ENCODE data around the gene MYH7B. TPM values are rescaled to one million over a fixed set of nuclear protein-coding genes. Genes with fewer than 3 reads are reported as not detected.

MYH7B gene
- total RNA-seq, 1 donor from 2014 or later = 19.3 TPM

GRCh38 chr20:34942301-34942700 is 13.4 kb upstream of the MYH7B start:
- Histone ChIP-seq H3K27ac (ENCODE audit: low read depth, low read length) (peak overlapping the region; percentile 41), H3K9me3 (ENCODE audit: control insufficient read depth in 3 of 3, low read length in 3 of 3) (no peaks in the 10 kb centered on the region), H3K36me3 (ENCODE audit: control insufficient read depth in 3 of 3, insufficient read depth in 3 of 3, low read length in 3 of 3) (peaks cover 0 to 31% (median 12%) of the 10 kb centered on the region in 3 donors), H3K4me1 (ENCODE audit: control insufficient read depth in 3 of 3, insufficient read depth in 3 of 3, low read length in 3 of 3) (peaks cover 30 to 54% (median 52%) of the 10 kb centered on the region in 3 donors), H3K27me3 (ENCODE audit: control insufficient read depth in 3 of 3, insufficient read depth in 3 of 3, low read length in 3 of 3) (no peaks in the 10 kb centered on the region), H3K4me3 (ENCODE audit: low read length in 3 of 3) (no peak overlapping the region), H3K9ac (ENCODE audit: low read depth in 1 of 3, low read length in 3 of 3) (peak overlapping the region in 1 of 3 donors; percentile 34)

GRCh38 chr20:34943808-34944567 is 11.7 kb upstream of the MYH7B start:
- Histone ChIP-seq H3K27ac (ENCODE audit: low read depth, low read length) (no peak overlapping the region), H3K4me1 (ENCODE audit: control insufficient read depth in 3 of 3, insufficient read depth in 3 of 3, low read length in 3 of 3) (peaks cover 24 to 53% (median 47%) of the 10 kb centered on the region in 3 donors)

GRCh38 chr20:34945315-34946077 is 10.2 kb upstream of the MYH7B start:
- Histone ChIP-seq H3K4me3 (ENCODE audit: low read length in 3 of 3) (no peak overlapping the region), H3K9me3 (ENCODE audit: control insufficient read depth in 3 of 3, low read length in 3 of 3) (no peaks in the 10 kb centered on the region), H3K9ac (ENCODE audit: low read depth in 1 of 3, low read length in 3 of 3) (no peak overlapping the region), H3K27ac (ENCODE audit: low read depth, low read length) (no peak overlapping the region), H3K27me3 (ENCODE audit: control insufficient read depth in 3 of 3, insufficient read depth in 3 of 3, low read length in 3 of 3) (no peaks in the 10 kb centered on the region), H3K4me1 (ENCODE audit: control insufficient read depth in 3 of 3, insufficient read depth in 3 of 3, low read length in 3 of 3) (peaks cover 18 to 42% (median 41%) of the 10 kb centered on the region in 3 donors), H3K36me3 (ENCODE audit: control insufficient read depth in 3 of 3, insufficient read depth in 3 of 3, low read length in 3 of 3) (peaks cover 0 to 36% (median 12%) of the 10 kb centered on the region in 3 donors)

More at GRCh38 chr20:34943808-34944567, 11.7 kb upstream of the MYH7B start:
- Histone ChIP-seq H3K9me3 (ENCODE audit: control insufficient read depth in 3 of 3, low read length in 3 of 3) (no peaks in the 10 kb centered on the region), H3K9ac (ENCODE audit: low read depth in 1 of 3, low read length in 3 of 3) (peak overlapping the region in 1 of 3 donors; percentile 9), H3K36me3 (ENCODE audit: control insufficient read depth in 3 of 3, insufficient read depth in 3 of 3, low read length in 3 of 3) (peaks cover 0 to 30% (median 12%) of the 10 kb centered on the region in 3 donors), H3K27me3 (ENCODE audit: control insufficient read depth in 3 of 3, insufficient read depth in 3 of 3, low read length in 3 of 3) (no peaks in the 10 kb centered on the region), H3K4me3 (ENCODE audit: low read length in 3 of 3) (no peak overlapping the region)

GRCh38 chr20:34946661-34947060 is 9.0 kb upstream of the MYH7B start:
- peaks cover 17 to 38% (median 34%) of the 10 kb centered on the region in 3 donors for H3K4me1 ChIP-seq (ENCODE audit: control insufficient read depth in 3 of 3, insufficient read depth in 3 of 3, low read length in 3 of 3)
- no peak overlapping the region for H3K4me3 ChIP-seq (ENCODE audit: low read length in 3 of 3)
- no peak overlapping the region for H3K27ac ChIP-seq (ENCODE audit: low read depth, low read length)
- no peak overlapping the region for H3K9ac ChIP-seq (ENCODE audit: low read depth in 1 of 3, low read length in 3 of 3)
- H3K36me3 ChIP-seq (ENCODE audit: control insufficient read depth in 3 of 3, insufficient read depth in 3 of 3, low read length in 3 of 3) = peaks cover 0 to 34% (median 10%) of the 10 kb centered on the region in 3 donors
- H3K9me3 ChIP-seq (ENCODE audit: control insufficient read depth in 3 of 3, low read length in 3 of 3) = no peaks in the 10 kb centered on the region
- H3K27me3 ChIP-seq (ENCODE audit: control insufficient read depth in 3 of 3, insufficient read depth in 3 of 3, low read length in 3 of 3) = no peaks in the 10 kb centered on the region

GRCh38 chr20:34947336-34947735 is 8.3 kb upstream of the MYH7B start:
- no peak overlapping the region for H3K27ac ChIP-seq (ENCODE audit: low read depth, low read length)

GRCh38 chr20:34948030-34948429 is 7.6 kb upstream of the MYH7B start:
- Histone ChIP-seq H3K4me3 (ENCODE audit: low read length in 3 of 3) (no peak overlapping the region), H3K27ac (ENCODE audit: low read depth, low read length) (peak overlapping the region; percentile 14), H3K4me1 (ENCODE audit: control insufficient read depth in 3 of 3, insufficient read depth in 3 of 3, low read length in 3 of 3) (peaks cover 15 to 33% (median 29%) of the 10 kb centered on the region in 3 donors), H3K9me3 (ENCODE audit: control insufficient read depth in 3 of 3, low read length in 3 of 3) (no peaks in the 10 kb centered on the region), H3K27me3 (ENCODE audit: control insufficient read depth in 3 of 3, insufficient read depth in 3 of 3, low read length in 3 of 3) (no peaks in the 10 kb centered on the region), H3K9ac (ENCODE audit: low read depth in 1 of 3, low read length in 3 of 3) (no peak overlapping the region), H3K36me3 (ENCODE audit: control insufficient read depth in 3 of 3, insufficient read depth in 3 of 3, low read length in 3 of 3) (peaks cover 0 to 21% (median 4%) of the 10 kb centered on the region in 3 donors)

More at GRCh38 chr20:34947336-34947735, 8.3 kb upstream of the MYH7B start:
- H3K27me3 ChIP-seq (ENCODE audit: control insufficient read depth in 3 of 3, insufficient read depth in 3 of 3, low read length in 3 of 3) = no peaks in the 10 kb centered on the region
- H3K36me3 ChIP-seq (ENCODE audit: control insufficient read depth in 3 of 3, insufficient read depth in 3 of 3, low read length in 3 of 3) = peaks cover 0 to 28% (median 6%) of the 10 kb centered on the region in 3 donors
- H3K9me3 ChIP-seq (ENCODE audit: control insufficient read depth in 3 of 3, low read length in 3 of 3) = no peaks in the 10 kb centered on the region
- H3K4me1 ChIP-seq (ENCODE audit: control insufficient read depth in 3 of 3, insufficient read depth in 3 of 3, low read length in 3 of 3) = peaks cover 19 to 37% (median 33%) of the 10 kb centered on the region in 3 donors
- no peak overlapping the region for H3K4me3 ChIP-seq (ENCODE audit: low read length in 3 of 3)
- no peak overlapping the region for H3K9ac ChIP-seq (ENCODE audit: low read depth in 1 of 3, low read length in 3 of 3)

- Histone ChIP-seq H3K4me1 (ENCODE audit: control insufficient read depth in 3 of 3, insufficient read depth in 3 of 3, low read length in 3 of 3) (peaks cover 15 to 31% (median 26%) of the 10 kb centered on the region in 3 donors), H3K9ac (ENCODE audit: low read depth in 1 of 3, low read length in 3 of 3) (peak overlapping the region in 1 of 3 donors; percentile 33), H3K36me3 (ENCODE audit: control insufficient read depth in 3 of 3, insufficient read depth in 3 of 3, low read length in 3 of 3) (peaks cover 0 to 14% (median 4%) of the 10 kb centered on the region in 3 donors), H3K9me3 (ENCODE audit: control insufficient read depth in 3 of 3, low read length in 3 of 3) (no peaks in the 10 kb centered on the region), H3K4me3 (ENCODE audit: low read length in 3 of 3) (no peak overlapping the region), H3K27me3 (ENCODE audit: control insufficient read depth in 3 of 3, insufficient read depth in 3 of 3, low read length in 3 of 3) (no peaks in the 10 kb centered on the region), H3K27ac (ENCODE audit: low read depth, low read length) (no peak overlapping the region)
These were observed 6.5 kb upstream of the MYH7B start for GRCh38 chr20:34949120-34949519.

GRCh38 chr20:34951252-34951651 is 4.4 kb upstream of the MYH7B start:
- peaks cover 30 to 37% (median 35%) of the 10 kb centered on the region in 3 donors for H3K4me1 ChIP-seq (ENCODE audit: control insufficient read depth in 3 of 3, insufficient read depth in 3 of 3, low read length in 3 of 3)
- H3K27me3 ChIP-seq (ENCODE audit: control insufficient read depth in 3 of 3, insufficient read depth in 3 of 3, low read length in 3 of 3) = no peaks in the 10 kb centered on the region
- peak overlapping the region in 1 of 3 donors; percentile 52 for H3K9ac ChIP-seq (ENCODE audit: low read depth in 1 of 3, low read length in 3 of 3)
- no peaks in the 10 kb centered on the region for H3K9me3 ChIP-seq (ENCODE audit: control insufficient read depth in 3 of 3, low read length in 3 of 3)
- peaks cover 0 to 8% (median 0%) of the 10 kb centered on the region in 3 donors for H3K36me3 ChIP-seq (ENCODE audit: control insufficient read depth in 3 of 3, insufficient read depth in 3 of 3, low read length in 3 of 3)
- H3K27ac ChIP-seq (ENCODE audit: low read depth, low read length) = peak overlapping the region; percentile 63
- peak overlapping the region in 1 of 3 donors; percentile 29 for H3K4me3 ChIP-seq (ENCODE audit: low read length in 3 of 3)

GRCh38 chr20:34951652-34952051 is 4.0 kb upstream of the MYH7B start:
- peak overlapping the region; percentile 2 to 52 (median 33) for H3K9ac ChIP-seq (ENCODE audit: low read depth in 1 of 3, low read length in 3 of 3)
- peaks cover 0 to 6% (median 0%) of the 10 kb centered on the region in 3 donors for H3K36me3 ChIP-seq (ENCODE audit: control insufficient read depth in 3 of 3, insufficient read depth in 3 of 3, low read length in 3 of 3)
- H3K9me3 ChIP-seq (ENCODE audit: control insufficient read depth in 3 of 3, low read length in 3 of 3) = no peaks in the 10 kb centered on the region
- peak overlapping the region; percentile 63 for H3K27ac ChIP-seq (ENCODE audit: low read depth, low read length)
- peaks cover 34 to 37% (median 36%) of the 10 kb centered on the region in 3 donors for H3K4me1 ChIP-seq (ENCODE audit: control insufficient read depth in 3 of 3, insufficient read depth in 3 of 3, low read length in 3 of 3)
- no peaks in the 10 kb centered on the region for H3K27me3 ChIP-seq (ENCODE audit: control insufficient read depth in 3 of 3, insufficient read depth in 3 of 3, low read length in 3 of 3)
- H3K4me3 ChIP-seq (ENCODE audit: low read length in 3 of 3) = peak overlapping the region in 1 of 3 donors; percentile 29

Data from skeletal muscle tissue (tissue), 4 donors.